ENCODE results near the gene TBXAS1. TPM values are rescaled to one million over a fixed set of nuclear protein-coding genes. Genes with fewer than 3 reads are reported as not detected.

TBXAS1 gene
- total and polyA plus RNA-seq, 3 experiments from 2014 or later, result 1.7 to 2.9 (median 2.1) TPM

GRCh38 chr7:140062528-140063299 is 233.7 kb downstream of the TBXAS1 start, which contains the start of gene PARP12:
Gene PARP12 (minus strand): TSS chr7:140062951. CDS start chr7:140062847, 104 bp downstream.
- Histone ChIP-seq H3K27me3 (ENCODE audit: insufficient read depth, low read length, poor library complexity, severe bottlenecking) (no peaks in the 10 kb centered on the region), H3K4me1 (ENCODE audit: insufficient read depth, low read length) (peaks cover 40% of the 10 kb centered on the region), H3K9me3 (ENCODE audit: low read length) (peaks cover 11% of the 10 kb centered on the region), H3K36me3 (ENCODE audit: insufficient read depth, low read length) (no peaks in the 10 kb centered on the region), H3K27ac (ENCODE audit: low read depth, low read length) (peak within 1 kb of the TSS; percentile 81), H3K4me3 (ENCODE audit: low read length) (peak within 1 kb of the TSS; percentile 85)
- Mint-ChIP-seq H3K36me3 (peaks cover 5 to 21% (median 10%) of the 10 kb centered on the region in 3 donors), H3K27me3 (peaks cover 0 to 2% of the 10 kb centered on the region in 2 donors), H3K27ac (peak within 1 kb of the TSS; percentile 91 to 98 (median 96)), H3K4me3 (peak within 1 kb of the TSS; percentile 93 to 98 (median 95)), H3K9me3 (peaks cover 5 to 20% (median 16%) of the 10 kb centered on the region in 5 donors), H3K4me1 (peaks cover 39 to 56% (median 44%) of the 10 kb centered on the region in 3 donors)
- DNase-seq, result peak; percentile 83 to 91 (median 85)
- CTCF ChIA-PET, result interaction anchor here (0.8 to 1.5 kb wide), 5 partner anchors 8 to 38 kb away, joined by 3 read pairs; no protein-coding TSS in a partner anchor
- POLR2A ChIA-PET, result interaction anchor here (0.8 to 1.9 kb wide), 6 partner anchors 8 to 282 kb away, joined by 3 to 9 read pairs (median 4); partner anchors contain the start of gene KDM7A

GRCh38 chr7:140067052-140067451 is 238.0 kb downstream of the TBXAS1 start:
- no peaks in the 10 kb centered on the region for H3K27me3 Mint-ChIP-seq
- Histone ChIP-seq H3K4me1 (ENCODE audit: insufficient read depth, low read length) (peaks cover 5% of the 10 kb centered on the region), H3K36me3 (ENCODE audit: insufficient read depth, low read length) (no peaks in the 10 kb centered on the region), H3K27me3 (ENCODE audit: insufficient read depth, low read length, poor library complexity, severe bottlenecking) (no peaks in the 10 kb centered on the region), H3K9me3 (ENCODE audit: low read length) (peaks cover 11% of the 10 kb centered on the region), H3K4me3 (ENCODE audit: low read length) (no peak overlapping the region), H3K27ac (ENCODE audit: low read depth, low read length) (no peak overlapping the region)
- DNase-seq, result no peak
- H3K27ac Mint-ChIP-seq, result no peak overlapping the region
- peak overlapping the region in 1 of 7 donors; percentile 12 for H3K4me3 Mint-ChIP-seq
- ChIA-PET CTCF (interaction anchor here (1.1 kb wide), 1 partner anchor 17 kb away, joined by 3 read pairs; no protein-coding TSS in a partner anchor), POLR2A (no interaction called here)
- peaks cover 5 to 19% (median 7%) of the 10 kb centered on the region in 3 donors for H3K4me1 Mint-ChIP-seq
- peaks cover 4 to 31% (median 5%) of the 10 kb centered on the region in 3 donors for H3K36me3 Mint-ChIP-seq
- peaks cover 7 to 24% (median 19%) of the 10 kb centered on the region in 5 donors for H3K9me3 Mint-ChIP-seq

GRCh38 chr7:140068033-140068432 is 239.0 kb downstream of the TBXAS1 start:
- CTCF ChIA-PET, result no interaction called here
- no peaks in the 10 kb centered on the region for H3K27me3 ChIP-seq (ENCODE audit: insufficient read depth, low read length, poor library complexity, severe bottlenecking)

GRCh38 chr7:140069298-140069949 is 240.4 kb downstream of the TBXAS1 start:
- H3K4me1 ChIP-seq (ENCODE audit: insufficient read depth, low read length), result no peaks in the 10 kb centered on the region
- POLR2A ChIA-PET, result no interaction called here

More at GRCh38 chr7:140068033-140068432, 239.0 kb downstream of the TBXAS1 start:
- H3K27ac ChIP-seq (ENCODE audit: low read depth, low read length), result no peak overlapping the region
- POLR2A ChIA-PET, result interaction anchor here (0.6 kb wide), 1 partner anchor 290 kb away, joined by 3 read pairs; no protein-coding TSS in a partner anchor
- no peak for DNase-seq
- no peak overlapping the region for H3K4me3 ChIP-seq (ENCODE audit: low read length)
- Mint-ChIP-seq H3K27ac (no peak overlapping the region), H3K36me3 (peaks cover 2 to 31% (median 5%) of the 10 kb centered on the region in 3 donors), H3K4me3 (no peak overlapping the region), H3K9me3 (peaks cover 7 to 24% (median 19%) of the 10 kb centered on the region in 5 donors), H3K4me1 (peaks cover 5 to 16% (median 7%) of the 10 kb centered on the region in 3 donors), H3K27me3 (no peaks in the 10 kb centered on the region)
- H3K36me3 ChIP-seq (ENCODE audit: insufficient read depth, low read length), result no peaks in the 10 kb centered on the region
- H3K9me3 ChIP-seq (ENCODE audit: low read length), result peaks cover 11% of the 10 kb centered on the region
- peaks cover 5% of the 10 kb centered on the region for H3K4me1 ChIP-seq (ENCODE audit: insufficient read depth, low read length)

More at GRCh38 chr7:140069298-140069949, 240.4 kb downstream of the TBXAS1 start:
- DNase-seq, result no peak
- no peak overlapping the region for H3K4me3 ChIP-seq (ENCODE audit: low read length)
- Mint-ChIP-seq H3K4me3 (no peak overlapping the region), H3K27ac (peak overlapping the region in 1 of 8 donors; percentile 72), H3K27me3 (no peaks in the 10 kb centered on the region), H3K36me3 (peaks cover 2 to 31% (median 5%) of the 10 kb centered on the region in 3 donors), H3K9me3 (peaks cover 7 to 24% (median 19%) of the 10 kb centered on the region in 5 donors), H3K4me1 (peaks cover 0 to 7% (median 7%) of the 10 kb centered on the region in 3 donors)
- H3K9me3 ChIP-seq (ENCODE audit: low read length), result peaks cover 11% of the 10 kb centered on the region
- CTCF ChIA-PET, result no interaction called here
- H3K27ac ChIP-seq (ENCODE audit: low read depth, low read length), result no peak overlapping the region
- H3K36me3 ChIP-seq (ENCODE audit: insufficient read depth, low read length), result no peaks in the 10 kb centered on the region
- H3K27me3 ChIP-seq (ENCODE audit: insufficient read depth, low read length, poor library complexity, severe bottlenecking), result no peaks in the 10 kb centered on the region

Other genes with a start within 250 kb of the TBXAS1 start
- 10 to 100 TPM; 21.2 to 22.7 TPM for gene HIPK2, start 51.3 kb upstream of the TBXAS1 start, total RNA-seq
- gene HIPK2, start 51.3 kb upstream of the TBXAS1 start, polyA plus RNA-seq, result 1.7 TPM
- 10 to 100 TPM; 24.7 to 27.9 TPM for gene PARP12, start 233.7 kb downstream of the TBXAS1 start, total RNA-seq
- 34.0 TPM for gene PARP12, start 233.7 kb downstream of the TBXAS1 start, polyA plus RNA-seq